NCI-H1694 (cell line): Measurements from ENCODE around the gene TPSAB1.

Experiments
- DNase-seq: peaks from one replicate; lab custom pipeline; 2025; lab: John Stamatoyannopoulos, UW

The TPSAB1 gene

GRCh38 chr16:1210461-1210860 is 30.0 kb upstream of the TPSAB1 start:
- DNase-seq, result no peak

- no peak for DNase-seq
Measured at GRCh38 chr16:1211451-1212268, 28.8 kb upstream of the TPSAB1 start.

- no peak for DNase-seq
Measured at GRCh38 chr16:1212616-1213194, 27.8 kb upstream of the TPSAB1 start.

- no peak for DNase-seq
Measured at GRCh38 chr16:1213231-1213630, 27.3 kb upstream of the TPSAB1 start.

- no peak for DNase-seq
Measured at GRCh38 chr16:1213796-1214372, 26.6 kb upstream of the TPSAB1 start.

- DNase-seq, result no peak
Measured at GRCh38 chr16:1214719-1215118, 25.8 kb upstream of the TPSAB1 start.

GRCh38 chr16:1215574-1216295 is 24.8 kb upstream of the TPSAB1 start:
- DNase-seq, result no peak

- no peak for DNase-seq
Measured at GRCh38 chr16:1216296-1216619, 24.2 kb upstream of the TPSAB1 start.

- no peak for DNase-seq
Measured at GRCh38 chr16:1216681-1217400, 23.7 kb upstream of the TPSAB1 start.

GRCh38 chr16:1217526-1217925 is 23.0 kb upstream of the TPSAB1 start:
- no peak for DNase-seq

GRCh38 chr16:1218061-1218929 is 22.2 kb upstream of the TPSAB1 start:
- no peak for DNase-seq

- DNase-seq, result no peak
Measured at GRCh38 chr16:1218930-1219611, 21.4 kb upstream of the TPSAB1 start.

GRCh38 chr16:1220098-1220728 is 20.3 kb upstream of the TPSAB1 start:
- DNase-seq, result no peak

- DNase-seq, result no peak
Measured at GRCh38 chr16:1220841-1221627, 19.5 kb upstream of the TPSAB1 start.

GRCh38 chr16:1221628-1222552 is 18.6 kb upstream of the TPSAB1 start:
- no peak for DNase-seq

GRCh38 chr16:1222553-1223354 is 17.8 kb upstream of the TPSAB1 start:
- DNase-seq, result no peak
